ENCODE measurements around the gene MOB4.
"Not testable (repeated sequence)": the region's sequence is repeated elsewhere in the genome, so short reads cannot be mapped to it uniquely, and the experiment has no call there.

MOB4 gene

GRCh38 chr2:197513915-197514314, 2.0 kb upstream of the MOB4 start:
- no peak for DNase-seq

DNA sequence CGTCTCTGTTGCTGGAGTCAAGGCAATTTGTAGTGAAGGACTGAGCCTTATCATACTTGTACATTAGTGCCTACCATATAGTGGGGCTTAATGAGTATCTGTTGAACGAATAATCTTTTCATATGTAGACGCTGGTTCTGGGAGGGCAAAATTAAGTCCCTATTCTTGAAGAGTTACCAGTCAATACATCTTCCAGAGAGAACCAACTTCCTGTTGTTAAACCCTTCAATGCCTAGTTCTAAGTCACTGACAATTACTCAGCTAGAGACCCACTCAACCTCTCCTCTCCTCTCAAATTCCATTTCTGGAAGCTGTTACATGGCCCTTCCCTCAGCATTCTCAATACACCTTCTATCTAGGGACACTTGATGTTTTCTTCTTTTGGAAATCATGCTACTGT, 1.1 kb upstream of the MOB4 start:
- DNase-seq, result no peak

DNA sequence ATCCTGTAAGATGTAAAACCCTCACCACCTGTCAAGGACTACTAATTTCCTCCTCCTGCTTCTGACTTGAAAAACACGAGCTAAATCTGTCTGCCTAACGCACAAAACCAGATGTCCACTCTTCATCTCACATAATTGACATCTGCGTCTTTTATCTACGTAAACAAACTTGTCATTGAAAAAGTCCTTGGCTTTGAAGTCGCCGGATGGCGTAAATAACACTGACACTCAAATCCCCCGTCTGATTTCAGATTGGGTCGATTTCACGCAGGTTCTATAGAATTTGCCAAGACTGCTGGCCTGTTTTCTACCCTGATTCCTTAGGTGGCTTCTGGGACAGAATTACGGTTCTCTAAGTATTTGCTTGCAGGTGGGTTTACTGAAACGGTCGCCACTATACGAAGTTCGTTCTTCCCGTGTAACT, 539 bp upstream of the MOB4 start:
- peak in 1 of 56 donors; percentile 24 for DNase-seq

GRCh38 chr2:197516393-197516761, 511 bp downstream of the MOB4 start:
- DNase-seq, result peak in 24 of 56 donors; percentile 14 to 65 (median 42)

GRCh38 chr2:197517150-197517549, 1.3 kb downstream of the MOB4 start:
- no peak for DNase-seq

- DNase-seq, result no peak
Measured at GRCh38 chr2:197538412-197538811, 22.5 kb downstream of the MOB4 start.

- no peak for DNase-seq
Measured at GRCh38 chr2:197539734-197540133, 23.9 kb downstream of the MOB4 start.

- no peak for DNase-seq
Measured at GRCh38 chr2:197543206-197543605, 27.3 kb downstream of the MOB4 start.

DNA sequence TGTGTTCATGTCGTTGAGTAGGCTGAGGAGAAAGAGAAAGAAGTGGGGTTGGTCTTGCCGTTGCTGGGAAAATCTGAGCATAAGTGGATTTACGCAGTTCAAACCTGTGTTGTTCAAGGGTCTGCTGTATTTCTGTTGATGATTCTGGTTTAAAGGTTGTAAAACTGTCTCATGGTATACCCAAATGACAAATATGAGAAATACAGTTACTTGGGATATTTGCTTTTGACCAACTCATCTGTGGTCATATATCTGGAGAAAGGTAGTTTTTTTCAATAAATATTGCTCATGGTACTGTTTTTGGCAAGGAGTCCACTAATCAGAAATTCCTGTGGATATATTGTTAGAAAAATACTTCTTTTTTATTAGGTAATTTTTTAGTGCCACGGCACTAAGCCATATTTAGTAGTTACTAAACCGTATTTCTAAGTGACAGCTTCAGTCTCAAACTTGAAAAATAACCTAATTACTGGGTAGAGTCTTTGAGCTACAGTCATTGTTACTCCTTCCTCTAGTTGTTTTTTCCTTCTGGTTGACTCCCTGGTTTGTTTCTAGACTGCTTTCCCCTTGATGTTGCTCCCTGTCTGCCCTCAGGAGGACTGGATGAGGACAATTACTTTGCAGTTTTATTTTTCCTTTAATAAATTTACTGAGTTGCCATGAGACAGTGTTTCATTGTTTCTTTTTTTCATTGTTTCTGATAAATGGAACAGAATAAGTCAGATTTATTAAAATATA, 31.5 kb downstream of the MOB4 start:
- DNase-seq, result no peak

- DNase-seq, result no peak
Measured at GRCh38 chr2:197548582-197548981, 32.7 kb downstream of the MOB4 start.

GRCh38 chr2:197551260-197551659, 35.4 kb downstream of the MOB4 start:
- not testable (repeated sequence) for DNase-seq

DNA sequence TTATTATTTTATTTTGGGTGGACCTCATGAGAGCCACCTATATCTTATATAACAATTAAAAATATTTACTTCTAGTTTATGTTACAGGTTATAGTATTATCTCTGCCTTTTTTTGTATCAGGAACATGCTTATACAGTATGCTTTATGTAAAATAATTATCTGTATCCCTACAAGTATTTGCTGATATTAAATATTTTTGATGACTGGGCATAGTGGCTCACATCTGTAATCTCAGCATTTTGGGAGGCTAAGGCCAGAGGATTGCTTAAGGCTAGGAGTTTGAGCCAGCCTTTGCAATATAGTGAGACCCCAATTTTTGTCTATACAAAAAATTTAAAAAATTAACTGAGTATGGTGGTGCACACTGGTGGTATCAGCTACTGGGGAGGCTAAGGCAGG, 39.6 kb downstream of the MOB4 start:
- DNase-seq, result no peak

DNA sequence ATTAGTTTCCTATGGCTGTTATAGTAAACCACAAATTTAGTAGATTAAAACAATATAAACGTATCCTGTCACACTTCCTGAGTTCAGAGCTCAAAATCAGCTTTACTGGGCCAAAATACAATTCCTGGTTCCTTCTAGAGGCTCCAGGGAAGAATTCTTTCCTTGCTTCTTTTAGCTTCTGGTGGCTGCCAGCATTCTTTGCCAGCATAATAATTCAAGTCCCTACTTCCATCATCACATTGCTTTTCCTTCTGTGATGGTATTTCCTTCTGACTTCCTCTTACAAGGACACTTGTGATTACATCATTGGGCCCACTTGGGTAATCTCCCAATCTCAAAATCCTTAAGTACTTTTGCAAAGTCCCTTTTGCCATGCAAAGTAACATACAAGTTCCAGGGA, 40.6 kb downstream of the MOB4 start:
- peak in 1 of 56 donors; percentile 7 for DNase-seq

- no peak for DNase-seq
Measured at GRCh38 chr2:197558393-197558792, 42.5 kb downstream of the MOB4 start.

- no peak for DNase-seq
Measured at GRCh38 chr2:197559681-197560080, 43.8 kb downstream of the MOB4 start.

GRCh38 chr2:197560146-197560665, 44.3 kb downstream of the MOB4 start:
- DNase-seq, result peak in 1 of 56 donors; percentile 45

- DNase-seq, result no peak
Measured at GRCh38 chr2:197571627-197572271, 55.9 kb downstream of the MOB4 start.

DNA sequence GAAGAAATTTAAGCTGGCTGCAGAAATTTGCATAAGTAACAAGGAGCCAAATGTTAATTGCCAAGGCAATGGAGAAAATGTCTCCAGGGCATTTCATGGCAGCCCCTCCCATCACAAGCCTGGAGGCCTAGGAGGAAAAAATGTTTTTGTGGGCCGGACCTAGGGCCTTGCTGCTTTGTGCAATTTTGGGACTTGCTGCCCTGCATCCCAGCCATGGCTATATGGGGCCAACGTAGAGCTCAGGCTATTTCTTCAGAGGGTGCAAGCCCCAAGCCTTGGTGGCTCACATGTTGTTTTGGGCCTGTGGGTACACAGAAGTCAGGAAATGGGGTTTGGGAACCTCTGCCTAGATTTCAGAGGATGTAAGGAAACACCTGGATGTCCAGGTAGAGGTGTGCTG, 57.7 kb downstream of the MOB4 start:
- no peak for DNase-seq

DNA sequence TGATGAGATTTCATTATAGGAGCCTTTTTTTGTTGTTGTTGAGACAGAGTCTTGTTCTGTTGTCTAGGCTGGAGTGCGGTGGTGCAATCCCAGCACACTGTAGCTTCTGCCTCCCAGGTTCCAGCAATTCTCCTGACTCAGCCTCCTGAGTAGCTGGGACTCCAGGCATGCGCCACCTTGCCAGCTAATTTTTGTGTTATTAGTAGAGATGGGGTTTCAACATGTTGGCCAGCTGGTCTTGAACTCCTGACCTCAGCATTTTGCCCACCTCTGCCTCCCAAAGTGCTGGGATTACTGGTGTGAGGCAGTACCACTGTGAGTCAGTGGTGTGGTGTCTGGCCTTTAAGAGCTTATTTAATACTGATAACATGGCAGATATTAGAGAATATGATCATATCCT, 60.1 kb downstream of the MOB4 start:
- no peak for DNase-seq

DNA sequence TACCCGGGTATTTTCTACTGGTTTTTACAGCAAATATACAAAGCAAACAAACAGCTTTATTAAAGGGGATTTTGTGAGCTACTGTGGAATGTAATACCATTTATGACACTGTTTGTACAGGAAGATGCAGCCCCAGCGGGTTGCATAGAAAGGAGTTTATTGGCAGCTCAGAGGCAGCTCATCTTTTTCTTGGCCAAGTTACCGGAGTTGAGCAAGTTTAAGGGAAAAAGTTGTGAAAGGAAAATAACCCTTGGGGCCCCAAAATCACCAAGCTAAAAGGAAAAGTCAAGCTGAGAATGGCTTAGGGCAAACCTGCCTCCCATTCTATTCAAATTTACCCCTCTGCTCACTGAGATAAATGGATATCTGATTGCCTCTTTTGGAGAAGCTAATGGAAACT, 60.8 kb downstream of the MOB4 start:
- DNase-seq, result no peak

- peak in 8 of 56 donors; percentile 7 to 29 (median 18) for DNase-seq
Measured at GRCh38 chr2:197577446-197577845, 61.6 kb downstream of the MOB4 start.

GRCh38 chr2:197578294-197578693, 62.4 kb downstream of the MOB4 start:
- DNase-seq, result not testable (repeated sequence)

DNA sequence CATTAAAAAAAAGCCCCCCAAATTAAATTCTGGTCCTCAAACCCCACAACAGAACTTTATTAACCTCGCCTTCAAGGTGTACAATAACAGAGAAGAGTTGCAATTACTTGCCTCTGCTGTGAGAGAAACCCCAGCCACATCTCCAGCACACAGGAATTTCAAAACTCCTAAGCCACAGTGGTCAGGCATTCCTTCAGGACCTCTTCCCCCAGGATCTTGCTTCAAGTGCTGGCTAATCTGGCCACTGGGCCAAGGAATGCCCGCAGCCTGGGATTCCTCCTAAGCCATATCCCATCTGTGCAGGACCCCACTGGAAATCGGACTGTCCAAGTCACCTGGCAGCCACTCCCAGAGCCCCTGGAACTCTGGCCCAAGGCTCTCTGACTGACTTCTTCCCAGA, 64.3 kb downstream of the MOB4 start:
- DNase-seq, result not testable (repeated sequence)

All from nucleus accumbens (tissue), 56 donors.